Activated naive CD8-positive, alpha-beta T cell treated with anti-CD3 and anti-CD28 coated beads, Interleukin-2, amount 50 U/mL, for 16 hours (primary cell): ENCODE results near the gene SET.
"Not testable (repeated sequence)": the region's sequence is repeated elsewhere in the genome, so short reads cannot be mapped to it uniquely, and the experiment has no call there.

Experiments
- DNase-seq: peaks from one replicate; pipeline ENCODE4 v3.0.0-alpha.2; 2020; ENCODE audit warnings: low read depth, low spot score

SET gene

GRCh38 chr9:128685636-128686489 lies 3.2 kb upstream of the SET start:
- peak; percentile 30 for DNase-seq

GRCh38 chr9:128687453-128687852 lies 1.6 kb upstream of the SET start:
- DNase-seq, result no peak

- DNase-seq, result no peak
Measured at GRCh38 chr9:128689293-128689774, 312 bp downstream of the SET start.

- DNase-seq, result no peak
Measured at GRCh38 chr9:128689820-128690683, 1.0 kb downstream of the SET start.

GRCh38 chr9:128690684-128691034 lies 1.6 kb downstream of the SET start:
- no peak for DNase-seq

- not testable (repeated sequence) for DNase-seq
Measured at GRCh38 chr9:128693738-128694137, 4.7 kb downstream of the SET start.

GRCh38 chr9:128694344-128694743 lies 5.3 kb downstream of the SET start:
- no peak for DNase-seq

- DNase-seq, result no peak
Measured at GRCh38 chr9:128696923-128697707, 8.1 kb downstream of the SET start.

GRCh38 chr9:128699096-128699795 lies 10.2 kb downstream of the SET start:
- DNase-seq, result not testable (repeated sequence)

GRCh38 chr9:128701227-128701854 lies 12.3 kb downstream of the SET start:
- DNase-seq, result no peak

- DNase-seq, result peak; percentile 78
Measured at GRCh38 chr9:128702445-128702948, 13.5 kb downstream of the SET start, which contains the start of gene PKN3. Gene PKN3, plus strand, starts transcription at chr9:128702503. Its CDS starts 413 bp downstream, at chr9:128702916.

- no peak for DNase-seq
Measured at GRCh38 chr9:128702949-128703615, 14.1 kb downstream of the SET start.

GRCh38 chr9:128703616-128704355 lies 14.8 kb downstream of the SET start:
- DNase-seq, result no peak

GRCh38 chr9:128704356-128704670 lies 15.3 kb downstream of the SET start:
- no peak for DNase-seq

GRCh38 chr9:128705051-128705965 lies 16.3 kb downstream of the SET start:
- DNase-seq, result no peak

GRCh38 chr9:128706045-128706444 lies 17.0 kb downstream of the SET start:
- DNase-seq, result no peak

- no peak for DNase-seq
Measured at GRCh38 chr9:128706671-128707381, 17.8 kb downstream of the SET start.
